Thyroid gland (tissue), 4 donors: ENCODE data around the gene SCOC.

Experiments
- POLR2A ChIP-seq, 2 donors: fragments of 450-650 bp; IDR thresholded peaks; one replicate each; pipeline ENCODE4 v1.6.1; 2017; ENCODE audit warnings: antibody characterized with exemption in 2 of 2, mild to moderate bottlenecking in 2 of 2, moderate library complexity in 1 of 2
- TF ChIP-seq, protein P1 (sequence below), 6 experiments: fragments of 200-600 bp in 3 of 6; fragments of 450-650 bp in 3 of 6; sonication (generic) in 3 of 6; IDR thresholded peaks; one replicate each; pipeline ENCODE4 v1.5.1; 2016 to 2019; ENCODE audit warnings: antibody characterized with exemption in 6 of 6, mild to moderate bottlenecking in 2 of 6, inconsistent platforms in 1 of 6, moderate library complexity in 1 of 6

DNA sequence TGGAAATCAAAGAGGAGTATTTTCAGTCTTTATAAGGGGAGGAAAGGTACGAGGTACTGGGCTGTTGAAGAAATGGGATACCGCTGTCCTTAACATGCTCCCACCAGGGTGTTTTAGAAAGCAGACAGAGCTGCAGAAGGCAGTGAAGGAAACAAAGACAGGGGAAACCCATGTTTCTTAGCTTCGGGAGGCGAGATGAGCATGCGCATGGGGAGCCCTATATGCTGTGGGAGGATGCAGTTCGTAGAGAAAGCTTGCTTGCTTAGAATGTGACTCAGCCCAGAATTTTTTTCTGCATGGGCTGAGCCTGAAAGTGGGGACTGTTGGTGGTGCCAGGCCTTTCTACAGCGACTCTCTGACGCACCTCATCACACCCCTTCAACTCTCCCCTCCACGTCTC lies 28.8 kb upstream of the SCOC start:
- no peak for TF ChIP-seq POLR2A (IDR thresholded peaks at IDR 0.05)
- TF ChIP-seq, protein P1, sequence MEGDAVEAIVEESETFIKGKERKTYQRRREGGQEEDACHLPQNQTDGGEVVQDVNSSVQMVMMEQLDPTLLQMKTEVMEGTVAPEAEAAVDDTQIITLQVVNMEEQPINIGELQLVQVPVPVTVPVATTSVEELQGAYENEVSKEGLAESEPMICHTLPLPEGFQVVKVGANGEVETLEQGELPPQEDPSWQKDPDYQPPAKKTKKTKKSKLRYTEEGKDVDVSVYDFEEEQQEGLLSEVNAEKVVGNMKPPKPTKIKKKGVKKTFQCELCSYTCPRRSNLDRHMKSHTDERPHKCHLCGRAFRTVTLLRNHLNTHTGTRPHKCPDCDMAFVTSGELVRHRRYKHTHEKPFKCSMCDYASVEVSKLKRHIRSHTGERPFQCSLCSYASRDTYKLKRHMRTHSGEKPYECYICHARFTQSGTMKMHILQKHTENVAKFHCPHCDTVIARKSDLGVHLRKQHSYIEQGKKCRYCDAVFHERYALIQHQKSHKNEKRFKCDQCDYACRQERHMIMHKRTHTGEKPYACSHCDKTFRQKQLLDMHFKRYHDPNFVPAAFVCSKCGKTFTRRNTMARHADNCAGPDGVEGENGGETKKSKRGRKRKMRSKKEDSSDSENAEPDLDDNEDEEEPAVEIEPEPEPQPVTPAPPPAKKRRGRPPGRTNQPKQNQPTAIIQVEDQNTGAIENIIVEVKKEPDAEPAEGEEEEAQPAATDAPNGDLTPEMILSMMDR (IDR thresholded peaks at IDR 0.05), result no peak
